ENCODE results near the gene XXYLT1. TPM values are rescaled to one million over a fixed set of nuclear protein-coding genes. Genes with fewer than 3 reads are reported as not detected.

The XXYLT1 gene
- total and polyA plus RNA-seq, 2 donors from 2014 or later = 5.7 to 10.7 TPM

DNA sequence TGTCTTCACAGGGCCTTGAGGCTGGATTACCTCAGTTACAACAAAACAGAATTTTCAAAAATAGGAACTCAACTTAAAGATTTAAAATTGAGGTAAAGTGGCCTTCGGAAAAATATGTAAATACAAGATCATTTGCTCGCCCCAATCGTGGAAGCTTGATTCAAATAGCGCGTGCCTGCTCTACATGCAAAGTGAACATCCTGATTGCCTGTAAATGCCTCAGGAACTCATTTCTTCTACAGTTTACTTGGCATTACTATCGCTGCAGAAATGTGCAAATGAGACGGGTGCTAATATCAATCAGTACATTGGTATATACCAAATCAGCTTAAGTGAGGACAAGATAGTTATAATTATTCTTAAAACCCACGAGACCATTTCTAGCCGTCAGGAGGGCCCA, 159.2 kb downstream of the XXYLT1 start:
- H3K4me1 ChIP-seq (ENCODE audit: control insufficient read depth in 2 of 3, insufficient read depth in 2 of 3, low read depth in 1 of 3, low read length in 3 of 3) = peaks cover 0 to 2% (median 2%) of the 10 kb centered on the region in 3 donors
- no peaks in the 10 kb centered on the region for H3K9me3 ChIP-seq (ENCODE audit: control insufficient read depth in 2 of 3, insufficient read depth in 1 of 3, low read length in 3 of 3)
- DNase-seq (no peak), FAIRE-seq (no peak)
- H3K4me3 ChIP-seq (ENCODE audit: low read length in 3 of 3) = no peak overlapping the region
- H3K27me3 ChIP-seq (ENCODE audit: control insufficient read depth, insufficient read depth, low read length) = no peaks in the 10 kb centered on the region
- H3K9ac ChIP-seq (ENCODE audit: low read length in 3 of 3) = no peak overlapping the region
- intact Hi-C loops (cut with DNase I) = no loop called here
- H3K27ac ChIP-seq (ENCODE audit: low read depth in 2 of 2, low read length in 2 of 2) = no peak overlapping the region
- TF ChIP-seq, protein P1, sequence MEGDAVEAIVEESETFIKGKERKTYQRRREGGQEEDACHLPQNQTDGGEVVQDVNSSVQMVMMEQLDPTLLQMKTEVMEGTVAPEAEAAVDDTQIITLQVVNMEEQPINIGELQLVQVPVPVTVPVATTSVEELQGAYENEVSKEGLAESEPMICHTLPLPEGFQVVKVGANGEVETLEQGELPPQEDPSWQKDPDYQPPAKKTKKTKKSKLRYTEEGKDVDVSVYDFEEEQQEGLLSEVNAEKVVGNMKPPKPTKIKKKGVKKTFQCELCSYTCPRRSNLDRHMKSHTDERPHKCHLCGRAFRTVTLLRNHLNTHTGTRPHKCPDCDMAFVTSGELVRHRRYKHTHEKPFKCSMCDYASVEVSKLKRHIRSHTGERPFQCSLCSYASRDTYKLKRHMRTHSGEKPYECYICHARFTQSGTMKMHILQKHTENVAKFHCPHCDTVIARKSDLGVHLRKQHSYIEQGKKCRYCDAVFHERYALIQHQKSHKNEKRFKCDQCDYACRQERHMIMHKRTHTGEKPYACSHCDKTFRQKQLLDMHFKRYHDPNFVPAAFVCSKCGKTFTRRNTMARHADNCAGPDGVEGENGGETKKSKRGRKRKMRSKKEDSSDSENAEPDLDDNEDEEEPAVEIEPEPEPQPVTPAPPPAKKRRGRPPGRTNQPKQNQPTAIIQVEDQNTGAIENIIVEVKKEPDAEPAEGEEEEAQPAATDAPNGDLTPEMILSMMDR (IDR thresholded peaks at IDR 0.05; ENCODE audit: borderline replicate concordance, extremely low read depth, insufficient read depth) = no peak
- H3K36me3 ChIP-seq (ENCODE audit: control insufficient read depth in 2 of 3, insufficient read depth in 3 of 3, low read length in 3 of 3) = peaks cover 0 to 3% (median 0%) of the 10 kb centered on the region in 3 donors

- Histone ChIP-seq H3K36me3 (ENCODE audit: control insufficient read depth in 2 of 3, insufficient read depth in 3 of 3, low read length in 3 of 3) (peaks cover 0 to 3% (median 0%) of the 10 kb centered on the region in 3 donors), H3K9ac (ENCODE audit: low read length in 3 of 3) (no peak overlapping the region), H3K27ac (ENCODE audit: low read depth in 2 of 2, low read length in 2 of 2) (no peak overlapping the region), H3K4me1 (ENCODE audit: control insufficient read depth in 2 of 3, insufficient read depth in 2 of 3, low read depth in 1 of 3, low read length in 3 of 3) (peaks cover 0 to 6% (median 0%) of the 10 kb centered on the region in 3 donors), H3K4me3 (ENCODE audit: low read length in 3 of 3) (no peak overlapping the region), H3K27me3 (ENCODE audit: control insufficient read depth, insufficient read depth, low read length) (no peaks in the 10 kb centered on the region), H3K9me3 (ENCODE audit: control insufficient read depth in 2 of 3, insufficient read depth in 1 of 3, low read length in 3 of 3) (no peaks in the 10 kb centered on the region)
- intact Hi-C loops (cut with DNase I) = no loop called here
- TF ChIP-seq, protein P1 (IDR thresholded peaks at IDR 0.05; ENCODE audit: borderline replicate concordance, extremely low read depth, insufficient read depth) = no peak
- FAIRE-seq (no peak), DNase-seq (peak in 1 of 5 donors; percentile 35)
Observed at GRCh38 chr3:195111319-195111705, 159.6 kb downstream of the XXYLT1 start.

GRCh38 chr3:195110647-195111318, 160.2 kb downstream of the XXYLT1 start:
- Histone ChIP-seq H3K27me3 (ENCODE audit: control insufficient read depth, insufficient read depth, low read length) (no peaks in the 10 kb centered on the region), H3K9me3 (ENCODE audit: control insufficient read depth in 2 of 3, insufficient read depth in 1 of 3, low read length in 3 of 3) (no peaks in the 10 kb centered on the region), H3K4me3 (ENCODE audit: low read length in 3 of 3) (no peak overlapping the region), H3K4me1 (ENCODE audit: control insufficient read depth in 2 of 3, insufficient read depth in 2 of 3, low read depth in 1 of 3, low read length in 3 of 3) (peaks cover 0 to 8% (median 0%) of the 10 kb centered on the region in 3 donors), H3K9ac (ENCODE audit: low read length in 3 of 3) (no peak overlapping the region), H3K36me3 (ENCODE audit: control insufficient read depth in 2 of 3, insufficient read depth in 3 of 3, low read length in 3 of 3) (peaks cover 0 to 3% (median 0%) of the 10 kb centered on the region in 3 donors), H3K27ac (ENCODE audit: low read depth in 2 of 2, low read length in 2 of 2) (no peak overlapping the region)
- TF ChIP-seq, protein P1 (IDR thresholded peaks at IDR 0.05; ENCODE audit: borderline replicate concordance, extremely low read depth, insufficient read depth) = no peak
- FAIRE-seq (no peak), DNase-seq (peak in 1 of 5 donors; percentile 84)
- intact Hi-C loops (cut with DNase I) = no loop called here
